Right renal cortex interstitium (tissue), 3 donors: ENCODE measurements around the gene PLCXD3. TPM values are rescaled to one million over a fixed set of nuclear protein-coding genes. Genes with fewer than 3 reads are reported as not detected.
"Not testable (repeated sequence)": the region's sequence is repeated elsewhere in the genome, so short reads cannot be mapped to it uniquely, and the experiment has no call there.

Source experiments
- DNase-seq, 3 donors: peaks; one replicate each; pipeline ENCODE4 v3.0.0-alpha.2; 2013; ENCODE audit warnings: low read depth in 3 of 3, low spot score in 2 of 3
- polyA plus RNA-seq, 3 donors: library from polyadenylated mRNA; unstranded; fragments of 120-200 nt; gene quantifications; one replicate each; pipeline ENCODE4 v1.2.1, GENCODE V29; 2013; ENCODE audit not compliant: insufficient read length in 3 of 3

Gene PLCXD3
- polyA plus RNA-seq, 3 donors = 0.47 to 0.52 (median 0.49) TPM

GRCh38 chr5:41493490-41494126 is 16.8 kb downstream of the PLCXD3 start:
- not testable (repeated sequence) for DNase-seq

GRCh38 chr5:41485533-41485932 is 24.9 kb downstream of the PLCXD3 start:
- no peak for DNase-seq

GRCh38 chr5:41482715-41483114 is 27.7 kb downstream of the PLCXD3 start:
- no peak for DNase-seq

GRCh38 chr5:41482173-41482572 is 28.2 kb downstream of the PLCXD3 start:
- no peak for DNase-seq

GRCh38 chr5:41471571-41472208 is 38.7 kb downstream of the PLCXD3 start:
- not testable (repeated sequence) for DNase-seq

GRCh38 chr5:41465493-41466171 is 44.8 kb downstream of the PLCXD3 start:
- no peak for DNase-seq

GRCh38 chr5:41459557-41459956 is 50.8 kb downstream of the PLCXD3 start:
- no peak for DNase-seq

- DNase-seq = no peak
Measured at GRCh38 chr5:41457094-41457493, 53.3 kb downstream of the PLCXD3 start.

GRCh38 chr5:41452506-41452905 is 57.9 kb downstream of the PLCXD3 start:
- no peak for DNase-seq

GRCh38 chr5:41447650-41448510 is 62.5 kb downstream of the PLCXD3 start:
- no peak for DNase-seq

GRCh38 chr5:41445937-41446563 is 64.4 kb downstream of the PLCXD3 start:
- DNase-seq = no peak

GRCh38 chr5:41435276-41435675 is 75.1 kb downstream of the PLCXD3 start:
- DNase-seq = no peak

- DNase-seq = no peak
Measured at GRCh38 chr5:41433552-41434181, 76.7 kb downstream of the PLCXD3 start.

- DNase-seq = no peak
Measured at GRCh38 chr5:41432481-41433253, 77.7 kb downstream of the PLCXD3 start.

GRCh38 chr5:41427505-41427904 is 82.9 kb downstream of the PLCXD3 start:
- no peak for DNase-seq

- no peak for DNase-seq
Measured at GRCh38 chr5:41425736-41426135, 84.7 kb downstream of the PLCXD3 start.

- no peak for DNase-seq
Measured at GRCh38 chr5:41420492-41421067, 89.8 kb downstream of the PLCXD3 start.

- no peak for DNase-seq
Measured at GRCh38 chr5:41418220-41419031, 92.0 kb downstream of the PLCXD3 start.
